ENCODE data around the gene VSIG8.

Gene VSIG8

DNA sequence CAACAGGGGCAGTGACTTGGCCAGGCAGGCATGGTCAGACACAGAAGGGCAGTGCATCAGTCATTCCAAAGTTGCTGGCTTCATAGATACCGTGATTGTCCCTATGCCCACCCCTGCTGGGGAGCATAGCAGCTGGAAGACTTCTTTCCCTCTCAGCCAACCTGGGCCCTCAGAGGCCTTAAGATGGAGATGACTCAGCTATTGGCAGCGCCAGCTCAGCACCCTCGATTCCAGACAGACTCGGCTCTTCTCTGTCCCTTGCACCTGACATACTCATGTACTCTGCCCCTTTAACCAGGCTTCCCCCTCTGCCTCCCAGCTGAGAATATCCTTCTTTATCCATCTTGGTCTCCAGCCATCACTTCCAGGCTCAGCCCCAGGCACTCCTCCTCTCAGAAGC, 19.0 kb downstream of the VSIG8 start:
- TF ChIP-seq, protein P1, sequence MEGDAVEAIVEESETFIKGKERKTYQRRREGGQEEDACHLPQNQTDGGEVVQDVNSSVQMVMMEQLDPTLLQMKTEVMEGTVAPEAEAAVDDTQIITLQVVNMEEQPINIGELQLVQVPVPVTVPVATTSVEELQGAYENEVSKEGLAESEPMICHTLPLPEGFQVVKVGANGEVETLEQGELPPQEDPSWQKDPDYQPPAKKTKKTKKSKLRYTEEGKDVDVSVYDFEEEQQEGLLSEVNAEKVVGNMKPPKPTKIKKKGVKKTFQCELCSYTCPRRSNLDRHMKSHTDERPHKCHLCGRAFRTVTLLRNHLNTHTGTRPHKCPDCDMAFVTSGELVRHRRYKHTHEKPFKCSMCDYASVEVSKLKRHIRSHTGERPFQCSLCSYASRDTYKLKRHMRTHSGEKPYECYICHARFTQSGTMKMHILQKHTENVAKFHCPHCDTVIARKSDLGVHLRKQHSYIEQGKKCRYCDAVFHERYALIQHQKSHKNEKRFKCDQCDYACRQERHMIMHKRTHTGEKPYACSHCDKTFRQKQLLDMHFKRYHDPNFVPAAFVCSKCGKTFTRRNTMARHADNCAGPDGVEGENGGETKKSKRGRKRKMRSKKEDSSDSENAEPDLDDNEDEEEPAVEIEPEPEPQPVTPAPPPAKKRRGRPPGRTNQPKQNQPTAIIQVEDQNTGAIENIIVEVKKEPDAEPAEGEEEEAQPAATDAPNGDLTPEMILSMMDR (IDR thresholded peaks at IDR 0.05; ENCODE audit: control insufficient read depth, extremely low read depth, insufficient read depth), result no peak
- no peak overlapping the region for H3K4me3 ChIP-seq (ENCODE audit: low read depth, low read length)
- no peak for DNase-seq (ENCODE audit: low read depth)

DNA sequence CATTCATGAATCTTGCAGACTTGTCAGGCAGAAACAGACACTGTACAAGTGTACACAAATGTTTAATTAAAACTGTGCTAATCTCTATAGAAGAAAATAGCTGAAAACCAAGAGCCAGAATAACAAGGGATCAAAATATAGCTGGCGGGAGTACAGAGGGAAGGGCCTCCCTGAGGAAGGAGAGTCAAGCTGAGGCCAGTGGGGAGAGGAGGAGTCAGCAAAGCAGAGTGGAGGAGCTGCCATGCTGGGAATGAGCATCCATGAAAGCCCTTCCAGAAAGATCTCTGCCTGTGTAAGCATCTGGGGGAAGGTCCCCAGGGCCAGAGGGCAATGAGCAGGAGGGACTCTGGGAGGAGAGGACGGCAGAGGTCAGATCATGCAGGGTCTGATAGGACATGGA, 20.7 kb downstream of the VSIG8 start:
- TF ChIP-seq, protein P1 (IDR thresholded peaks at IDR 0.05; ENCODE audit: control insufficient read depth, extremely low read depth, insufficient read depth), result no peak
- H3K4me3 ChIP-seq (ENCODE audit: low read depth, low read length), result no peak overlapping the region
- DNase-seq (ENCODE audit: low read depth), result no peak

DNA sequence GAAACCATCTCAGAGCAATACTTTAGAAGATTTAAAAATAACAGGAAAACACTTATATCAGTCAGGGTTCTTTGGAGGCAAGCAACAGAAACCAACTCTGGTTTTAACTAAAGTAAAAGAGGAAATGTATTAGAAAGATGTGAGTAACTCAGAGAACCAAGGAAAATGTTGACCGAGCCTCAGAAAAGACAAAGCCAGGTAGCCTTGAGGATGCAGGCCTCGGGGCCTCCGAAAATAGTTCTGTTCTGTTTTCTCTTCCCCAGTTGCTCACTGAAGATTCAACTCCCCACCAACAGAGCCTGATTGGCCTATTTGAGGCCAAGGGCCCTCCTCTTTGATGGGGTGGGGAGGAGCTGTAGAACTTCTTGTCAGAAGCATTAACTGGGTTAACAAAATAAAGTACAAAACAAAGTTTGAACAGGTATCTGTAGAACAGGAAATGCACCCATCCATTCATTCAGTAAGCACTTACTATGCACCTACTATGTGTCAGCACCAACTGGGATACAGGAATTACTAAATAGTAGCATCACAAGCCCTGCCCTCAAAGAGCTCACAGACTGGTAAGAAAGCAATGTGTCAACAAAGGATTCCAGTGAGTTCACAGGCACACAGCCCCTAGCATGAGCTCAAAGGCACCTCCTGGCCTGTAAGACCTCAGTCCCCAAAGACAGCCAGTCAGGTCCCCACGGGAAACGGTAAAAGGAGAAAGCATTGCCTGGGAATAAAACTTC, 23.2 kb downstream of the VSIG8 start:
- H3K4me3 ChIP-seq (ENCODE audit: low read depth, low read length), result no peak overlapping the region
- TF ChIP-seq, protein P1 (IDR thresholded peaks at IDR 0.05; ENCODE audit: control insufficient read depth, extremely low read depth, insufficient read depth), result no peak
- DNase-seq (ENCODE audit: low read depth), result no peak

DNA sequence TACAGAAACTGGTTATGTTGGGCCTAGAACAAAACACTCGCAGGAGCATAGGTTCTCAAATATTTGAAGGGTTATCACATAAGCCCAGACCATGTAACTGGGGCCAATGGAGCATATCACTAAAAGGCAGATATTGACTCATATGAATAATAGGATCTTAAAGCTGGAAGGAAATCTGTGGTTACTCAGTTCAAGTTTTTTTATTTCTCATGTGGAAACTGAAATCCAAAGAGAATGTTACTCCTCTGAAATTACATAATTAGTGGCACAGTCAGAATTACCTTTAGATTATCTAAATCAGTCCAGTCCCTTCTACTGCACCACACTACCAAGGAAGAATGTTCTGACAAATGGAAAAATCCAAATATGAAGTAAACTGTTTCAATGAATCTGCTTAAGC, 23.7 kb downstream of the VSIG8 start:
- TF ChIP-seq, protein P1 (IDR thresholded peaks at IDR 0.05; ENCODE audit: control insufficient read depth, extremely low read depth, insufficient read depth), result no peak
- no peak overlapping the region for H3K4me3 ChIP-seq (ENCODE audit: low read depth, low read length)
- no peak for DNase-seq (ENCODE audit: low read depth)

DNA sequence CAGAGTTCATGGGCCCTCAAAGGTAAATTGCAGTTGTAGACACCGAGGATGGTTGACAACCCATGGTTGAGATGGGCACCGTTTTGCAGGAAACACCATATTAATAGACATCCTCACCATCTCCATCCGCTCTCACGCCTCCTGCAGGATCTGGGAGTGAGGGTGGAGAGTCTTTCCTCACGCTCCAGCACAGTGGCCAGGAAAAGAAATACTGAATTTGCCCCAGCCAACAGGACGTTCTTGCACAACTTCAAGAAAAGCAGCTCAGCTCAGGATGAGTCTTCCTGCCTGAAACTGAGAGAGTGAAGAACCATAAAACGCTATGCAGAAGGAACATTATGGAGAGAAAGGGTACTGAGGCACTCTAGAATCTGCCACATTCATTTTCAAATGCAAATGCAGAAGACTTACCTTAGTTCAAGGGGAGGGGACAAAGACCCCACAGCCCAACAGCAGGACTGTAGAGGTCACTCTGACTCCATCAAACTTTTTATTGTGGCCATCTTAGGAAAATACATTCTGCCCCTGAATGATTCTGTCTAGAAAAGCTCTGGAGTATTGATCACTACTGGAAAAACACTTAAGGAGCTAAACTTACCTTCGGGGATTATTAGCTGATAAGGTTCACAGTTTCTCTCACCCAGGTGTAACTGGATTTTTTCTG, 26.5 kb downstream of the VSIG8 start:
- no peak for DNase-seq (ENCODE audit: low read depth)
- TF ChIP-seq, protein P1 (IDR thresholded peaks at IDR 0.05; ENCODE audit: control insufficient read depth, extremely low read depth, insufficient read depth), result no peak
- no peak overlapping the region for H3K4me3 ChIP-seq (ENCODE audit: low read depth, low read length)

DNA sequence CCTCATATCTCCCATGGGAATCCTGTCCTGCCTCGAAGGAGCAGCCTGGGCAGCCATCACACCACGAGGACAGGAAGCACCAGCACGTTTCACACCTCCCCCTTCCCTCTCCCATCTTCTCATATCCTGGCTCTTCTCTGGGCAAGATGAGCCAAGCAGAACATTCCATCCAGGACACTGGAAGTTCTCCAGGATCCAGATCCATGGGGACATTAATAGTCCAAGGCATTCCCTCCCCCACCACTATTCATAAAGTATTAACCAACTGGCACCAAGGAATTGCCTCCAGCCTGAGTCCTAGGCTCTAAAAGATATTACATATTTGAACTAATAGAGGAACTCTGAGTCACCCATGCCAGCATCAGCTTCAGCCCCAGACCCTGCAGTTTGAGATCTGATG, 27.1 kb downstream of the VSIG8 start:
- no peak overlapping the region for H3K4me3 ChIP-seq (ENCODE audit: low read depth, low read length)
- no peak for DNase-seq (ENCODE audit: low read depth)
- TF ChIP-seq, protein P1 (IDR thresholded peaks at IDR 0.05; ENCODE audit: control insufficient read depth, extremely low read depth, insufficient read depth), result no peak

Measured in LNCaP clone FGC (cell line).